ENCODE data around the gene PSMB7.

The PSMB7 gene

GRCh38 chr9:124304285-124304684 lies 111.0 kb downstream of the PSMB7 start:
- Histone ChIP-seq H3K36me3 (ENCODE audit: control insufficient read depth, insufficient read depth, low read length) (peaks cover 9% of the 10 kb centered on the region; the same call in 1 of the 2 replicates), H3K4me1 (ENCODE audit: control insufficient read depth, insufficient read depth, low read length) (peaks cover 19% of the 10 kb centered on the region; the same call in 1 of the 2 replicates), H3K27me3 (ENCODE audit: control insufficient read depth, insufficient read depth, low read length) (no peaks in the 10 kb centered on the region), H3K9me3 (ENCODE audit: control insufficient read depth, insufficient read depth, low read depth, low read length) (no peaks in the 10 kb centered on the region), H3K4me3 (ENCODE audit: low read depth, low read length) (no peak overlapping the region), H3K9ac (ENCODE audit: low read length) (no peak overlapping the region), H3K27ac (ENCODE audit: low read depth, low read length) (no peak overlapping the region)

- H3K4me3 ChIP-seq (ENCODE audit: low read depth, low read length), result no peak overlapping the region
- H3K9me3 ChIP-seq (ENCODE audit: control insufficient read depth, insufficient read depth, low read depth, low read length), result no peaks in the 10 kb centered on the region
- H3K27ac ChIP-seq (ENCODE audit: low read depth, low read length), result no peak overlapping the region
- H3K27me3 ChIP-seq (ENCODE audit: control insufficient read depth, insufficient read depth, low read length), result no peaks in the 10 kb centered on the region
- H3K9ac ChIP-seq (ENCODE audit: low read length), result no peak overlapping the region
- peaks cover 16% of the 10 kb centered on the region; the same call in 1 of the 2 replicates for H3K4me1 ChIP-seq (ENCODE audit: control insufficient read depth, insufficient read depth, low read length)
- H3K36me3 ChIP-seq (ENCODE audit: control insufficient read depth, insufficient read depth, low read length), result peaks cover 9% of the 10 kb centered on the region; the same call in 1 of the 2 replicates
Measured at GRCh38 chr9:124303762-124304161, 111.5 kb downstream of the PSMB7 start.
